ENCODE data around the gene MUC5B.

The MUC5B gene

DNA sequence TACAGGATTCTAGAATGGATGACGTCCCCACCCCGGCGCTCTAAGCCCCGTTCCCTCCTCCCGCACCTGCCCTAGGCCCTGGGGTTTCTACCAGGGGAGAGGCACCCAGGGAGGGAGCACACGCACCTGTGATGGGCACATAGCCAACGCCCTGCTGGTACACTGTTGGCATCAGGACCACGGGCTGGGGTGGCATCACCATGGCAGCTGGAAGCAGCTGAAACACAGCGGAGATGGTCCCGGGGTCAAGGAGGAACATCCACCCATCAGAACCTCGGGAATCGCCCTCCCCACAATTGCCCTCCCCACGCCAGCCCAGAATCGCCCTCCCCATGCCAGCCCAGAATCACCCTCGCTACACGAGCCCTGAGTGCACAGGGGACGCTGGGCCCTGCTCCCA lies 63.0 kb downstream of the MUC5B start:
- DNase-seq (ENCODE audit: low spot score) = no peak

GRCh38 chr11:1287928-1288327 lies 65.1 kb downstream of the MUC5B start:
- no peak for DNase-seq (ENCODE audit: low spot score)

GRCh38 chr11:1288426-1289151 lies 65.7 kb downstream of the MUC5B start:
- no peak for DNase-seq (ENCODE audit: low spot score)

- no peak for DNase-seq (ENCODE audit: low spot score)
Measured at GRCh38 chr11:1289211-1289935, 66.5 kb downstream of the MUC5B start.

GRCh38 chr11:1290052-1291040 lies 67.5 kb downstream of the MUC5B start:
- no peak for DNase-seq (ENCODE audit: low spot score)

- DNase-seq (ENCODE audit: low spot score) = no peak
Measured at GRCh38 chr11:1291295-1292017, 68.6 kb downstream of the MUC5B start.

DNA sequence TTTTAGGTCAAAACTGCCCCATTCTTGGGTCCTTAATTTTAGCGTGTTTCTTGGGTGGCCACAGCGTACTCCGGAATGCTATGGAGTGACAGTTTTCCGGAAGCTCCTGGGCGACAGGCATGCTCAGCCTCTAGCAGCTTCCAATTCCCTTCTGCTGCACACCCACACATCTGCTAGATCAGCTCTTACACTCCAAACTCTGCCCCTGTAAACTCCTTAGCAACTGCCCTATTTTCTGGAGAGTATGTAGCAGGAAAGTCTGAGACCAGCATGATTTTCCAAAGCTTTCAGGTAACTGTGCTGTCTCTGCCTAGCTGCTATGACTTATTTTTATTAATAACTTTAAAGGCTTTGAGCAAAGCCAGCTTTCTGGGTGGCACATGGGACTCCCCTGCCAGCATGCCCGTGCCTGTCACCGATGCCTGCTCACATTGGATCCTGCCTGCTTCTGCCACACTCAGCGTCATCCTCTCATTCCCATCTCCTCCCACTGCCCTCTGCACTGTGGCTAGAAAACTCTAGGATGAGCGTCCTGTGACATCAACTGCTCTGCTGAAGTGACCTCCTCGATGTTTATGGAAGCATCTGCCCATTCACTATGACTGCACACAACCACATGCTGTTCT lies 69.3 kb downstream of the MUC5B start:
- DNase-seq (ENCODE audit: low spot score) = no peak

GRCh38 chr11:1292644-1293618 lies 70.1 kb downstream of the MUC5B start:
- DNase-seq (ENCODE audit: low spot score) = no peak

DNA sequence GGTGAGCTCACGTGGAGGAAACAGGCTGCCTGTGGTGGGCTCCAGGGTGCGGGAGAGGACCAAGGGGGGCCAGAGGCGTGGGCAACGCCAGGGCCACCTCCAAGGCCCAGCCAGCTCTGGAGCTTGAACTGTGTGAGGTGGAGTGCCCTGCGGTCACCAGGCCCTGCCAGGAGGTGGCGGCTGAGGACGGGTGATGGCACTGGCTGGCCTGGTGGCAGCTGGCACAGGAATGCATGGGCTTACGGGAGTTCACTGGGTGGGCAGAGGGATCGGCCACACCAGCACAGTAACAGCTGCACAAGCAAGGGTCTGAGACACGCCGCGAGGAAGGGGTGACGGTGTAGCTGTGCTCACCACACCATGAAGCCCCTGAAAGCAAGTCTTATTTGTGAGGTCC lies 70.8 kb downstream of the MUC5B start:
- no peak for DNase-seq (ENCODE audit: low spot score)

DNA sequence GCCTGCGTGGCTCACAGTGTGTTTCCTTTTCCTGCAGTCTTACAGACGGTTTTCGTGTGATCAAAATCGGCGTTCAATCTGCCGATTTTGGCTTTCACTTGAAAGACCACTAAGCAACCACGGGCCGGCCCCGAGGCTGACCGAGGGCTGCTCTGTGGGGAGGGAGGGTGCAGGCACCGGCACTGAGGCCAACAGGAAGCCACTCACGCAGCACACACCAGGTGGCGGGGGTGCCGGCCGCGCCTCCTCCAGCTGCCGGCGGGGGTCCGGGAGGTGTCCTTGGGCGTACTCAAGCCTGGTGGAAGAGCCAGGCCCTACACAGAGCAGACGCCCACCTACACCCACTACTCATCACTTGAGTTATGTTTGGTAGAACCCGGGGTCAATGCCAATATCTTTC lies 72.2 kb downstream of the MUC5B start:
- no peak for DNase-seq (ENCODE audit: low spot score)

- no peak for DNase-seq (ENCODE audit: low spot score)
Measured at GRCh38 chr11:1295591-1295990, 72.7 kb downstream of the MUC5B start.

DNA sequence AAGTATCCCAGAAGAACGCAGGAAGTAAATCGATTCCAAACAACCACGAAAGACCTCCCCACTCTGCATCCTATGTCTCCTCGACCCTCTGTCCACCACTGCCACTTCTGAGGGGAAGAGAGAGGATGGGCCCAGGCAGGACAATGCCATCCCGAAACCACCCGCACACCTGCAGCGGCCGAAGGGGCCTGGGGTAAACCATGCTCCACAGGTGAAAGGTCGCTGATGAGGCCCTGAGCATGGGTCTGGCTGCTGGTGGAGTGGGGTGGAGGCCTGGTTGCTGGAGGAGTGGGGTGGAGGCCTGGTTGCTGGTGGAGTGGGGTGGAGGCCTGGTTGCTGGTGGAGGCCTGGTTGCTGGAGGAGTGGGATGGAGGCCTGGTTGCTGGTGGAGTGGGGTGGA lies 73.4 kb downstream of the MUC5B start:
- no peak for DNase-seq (ENCODE audit: low spot score)

- DNase-seq (ENCODE audit: low spot score) = no peak
Measured at GRCh38 chr11:1297011-1297575, 74.2 kb downstream of the MUC5B start.

DNA sequence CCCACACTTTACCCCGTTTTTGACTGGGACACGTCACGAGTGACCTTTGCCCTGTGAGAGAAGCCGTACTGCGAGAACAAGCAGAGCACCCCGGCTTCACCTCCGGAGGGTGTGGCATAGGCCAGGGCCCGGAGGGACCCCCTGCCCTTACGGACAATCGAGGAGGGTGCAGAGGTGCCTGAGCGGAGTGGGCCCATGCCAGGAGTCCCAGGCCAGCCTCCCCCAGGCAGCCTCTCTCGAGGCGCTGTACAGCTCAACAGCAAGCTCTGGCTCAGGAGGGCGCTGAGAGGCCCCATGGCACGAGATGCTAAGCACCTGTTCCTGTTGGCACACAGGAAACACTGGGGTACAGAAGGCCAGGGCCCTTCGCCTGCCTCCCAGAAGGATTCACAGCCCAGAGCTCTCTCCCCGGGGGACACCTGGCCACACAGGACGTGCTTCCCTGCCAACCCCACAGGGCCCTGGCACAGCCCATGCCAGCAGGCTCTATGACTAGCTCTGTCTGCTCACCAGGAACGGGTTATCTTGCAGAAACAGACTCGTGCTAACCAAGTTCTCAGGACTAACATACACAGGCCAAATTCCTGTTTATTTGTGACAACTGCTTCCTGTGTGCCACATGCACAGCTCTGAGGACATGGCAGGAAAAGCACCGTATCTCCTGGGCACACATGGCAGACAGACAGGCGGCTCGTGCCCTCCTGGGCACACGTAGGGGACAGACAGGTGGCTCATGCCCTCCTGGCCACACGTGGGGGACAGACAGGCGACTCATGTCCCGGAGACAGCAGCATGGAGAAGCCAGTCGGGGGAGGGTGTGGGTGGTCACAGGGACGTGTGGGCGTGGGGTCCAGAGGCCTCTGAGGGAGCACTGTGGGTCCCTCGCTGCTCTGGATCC lies 75.0 kb downstream of the MUC5B start:
- no peak for DNase-seq (ENCODE audit: low spot score)

- DNase-seq (ENCODE audit: low spot score) = no peak
Measured at GRCh38 chr11:1298695-1299492, 76.0 kb downstream of the MUC5B start.

- DNase-seq (ENCODE audit: low spot score) = no peak
Measured at GRCh38 chr11:1299621-1300020, 76.8 kb downstream of the MUC5B start.

GRCh38 chr11:1300121-1300520 lies 77.3 kb downstream of the MUC5B start:
- DNase-seq (ENCODE audit: low spot score) = no peak
